OCI-LY1 (cell line): Measurements from ENCODE around the gene SMYD2.

ENCODE experiments used
- CTCF ChIP-seq: fragments of 200-600 bp; sonication (generic), shearing (Covaris generic); IDR thresholded peaks from 2 replicates; pipeline ENCODE4 v1.5.1; 2017; ENCODE audit warnings: mild to moderate bottlenecking, antibody characterized with exemption, low read length, moderate library complexity, mixed read lengths
- EZH2 ChIP-seq: fragments of 200-600 bp; sonication (generic), shearing (Covaris generic); IDR thresholded peaks from 2 replicates; pipeline ENCODE4 v1.8.0; 2017; ENCODE audit warnings: borderline replicate concordance, mixed run types, mild to moderate bottlenecking, antibody characterized with exemption, low read length, moderate library complexity, mixed read lengths

DNA sequence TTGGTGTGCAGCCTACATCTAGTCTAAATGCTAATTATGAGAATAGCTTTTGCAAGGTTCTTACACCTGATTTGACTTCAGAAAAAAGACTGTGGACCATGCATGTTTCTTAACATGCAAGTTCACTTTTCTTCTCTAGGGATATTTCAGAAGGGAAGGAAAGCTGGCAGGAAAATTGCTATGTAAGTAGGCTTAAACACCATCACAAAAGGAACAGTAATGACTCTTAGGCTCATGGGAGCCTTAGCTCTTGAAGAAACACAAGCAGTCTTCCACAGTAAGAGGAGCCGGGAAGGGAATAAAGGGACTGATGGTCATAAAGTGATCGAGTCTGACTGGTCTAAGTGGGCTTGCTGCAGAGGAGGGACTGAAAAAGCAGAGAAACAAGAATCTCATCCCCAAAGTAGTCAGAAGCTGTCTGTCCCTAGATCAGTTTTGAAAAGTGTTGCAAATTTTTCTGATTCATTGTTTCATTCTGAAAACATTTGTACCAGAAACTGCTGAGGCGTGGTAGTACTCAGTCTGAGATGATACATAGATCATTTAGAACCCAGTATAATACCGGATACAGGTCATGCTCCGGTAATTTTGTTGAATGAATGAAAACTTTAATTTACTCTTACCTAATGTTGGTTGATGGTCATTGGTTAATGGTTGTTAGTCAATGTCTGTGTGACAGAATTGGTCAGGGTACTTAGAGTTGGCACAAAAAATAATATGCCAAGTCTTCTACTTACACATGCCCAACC is 40.9 kb downstream of the SMYD2 start:
- TF ChIP-seq CTCF (no peak), EZH2 (no peak)
